ENCODE measurements around the gene PHF19. TPM values are rescaled to one million over a fixed set of nuclear protein-coding genes. Genes with fewer than 3 reads are reported as not detected.

Gene PHF19
- total and polyA plus RNA-seq, 8 donors: 37.0 to 55.0 (median 45.7) TPM

DNA sequence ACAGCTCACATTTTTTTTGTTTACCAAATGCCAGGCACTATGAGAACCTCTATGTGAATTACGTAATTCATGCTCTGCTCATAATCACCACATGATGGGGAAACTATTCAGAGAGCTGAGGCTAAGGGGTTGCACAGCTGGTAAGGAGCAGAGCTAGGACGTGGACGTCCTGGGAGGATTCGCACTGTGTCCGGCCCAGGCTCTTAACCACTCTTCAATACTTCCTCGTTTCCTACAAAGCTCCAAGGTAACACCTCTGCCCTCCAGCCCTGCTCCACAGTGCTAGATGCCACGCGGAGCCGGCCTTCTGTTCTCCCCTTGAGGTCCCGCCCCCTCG lies 8.7 kb downstream of the PHF19 start:
- TF ChIP-seq, protein P1, sequence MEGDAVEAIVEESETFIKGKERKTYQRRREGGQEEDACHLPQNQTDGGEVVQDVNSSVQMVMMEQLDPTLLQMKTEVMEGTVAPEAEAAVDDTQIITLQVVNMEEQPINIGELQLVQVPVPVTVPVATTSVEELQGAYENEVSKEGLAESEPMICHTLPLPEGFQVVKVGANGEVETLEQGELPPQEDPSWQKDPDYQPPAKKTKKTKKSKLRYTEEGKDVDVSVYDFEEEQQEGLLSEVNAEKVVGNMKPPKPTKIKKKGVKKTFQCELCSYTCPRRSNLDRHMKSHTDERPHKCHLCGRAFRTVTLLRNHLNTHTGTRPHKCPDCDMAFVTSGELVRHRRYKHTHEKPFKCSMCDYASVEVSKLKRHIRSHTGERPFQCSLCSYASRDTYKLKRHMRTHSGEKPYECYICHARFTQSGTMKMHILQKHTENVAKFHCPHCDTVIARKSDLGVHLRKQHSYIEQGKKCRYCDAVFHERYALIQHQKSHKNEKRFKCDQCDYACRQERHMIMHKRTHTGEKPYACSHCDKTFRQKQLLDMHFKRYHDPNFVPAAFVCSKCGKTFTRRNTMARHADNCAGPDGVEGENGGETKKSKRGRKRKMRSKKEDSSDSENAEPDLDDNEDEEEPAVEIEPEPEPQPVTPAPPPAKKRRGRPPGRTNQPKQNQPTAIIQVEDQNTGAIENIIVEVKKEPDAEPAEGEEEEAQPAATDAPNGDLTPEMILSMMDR (IDR thresholded peaks at IDR 0.05): no peak
- H3K4me3 ChIP-seq: peak overlapping the region; percentile 35 to 63
- peak overlapping the region; percentile 84 to 87 for H3K27ac ChIP-seq
- H3K9me3 ChIP-seq: no peaks in the 10 kb centered on the region
- peaks cover 0 to 41% of the 10 kb centered on the region in 2 donors for H3K36me3 ChIP-seq
- no peak for ATAC-seq
- H3K27me3 ChIP-seq: no peaks in the 10 kb centered on the region
- H3K4me1 ChIP-seq: peaks cover 0 to 21% of the 10 kb centered on the region in 2 donors
- intact Hi-C loops (cut with DNase I): no loop called here
- DNase-seq: no peak

DNA sequence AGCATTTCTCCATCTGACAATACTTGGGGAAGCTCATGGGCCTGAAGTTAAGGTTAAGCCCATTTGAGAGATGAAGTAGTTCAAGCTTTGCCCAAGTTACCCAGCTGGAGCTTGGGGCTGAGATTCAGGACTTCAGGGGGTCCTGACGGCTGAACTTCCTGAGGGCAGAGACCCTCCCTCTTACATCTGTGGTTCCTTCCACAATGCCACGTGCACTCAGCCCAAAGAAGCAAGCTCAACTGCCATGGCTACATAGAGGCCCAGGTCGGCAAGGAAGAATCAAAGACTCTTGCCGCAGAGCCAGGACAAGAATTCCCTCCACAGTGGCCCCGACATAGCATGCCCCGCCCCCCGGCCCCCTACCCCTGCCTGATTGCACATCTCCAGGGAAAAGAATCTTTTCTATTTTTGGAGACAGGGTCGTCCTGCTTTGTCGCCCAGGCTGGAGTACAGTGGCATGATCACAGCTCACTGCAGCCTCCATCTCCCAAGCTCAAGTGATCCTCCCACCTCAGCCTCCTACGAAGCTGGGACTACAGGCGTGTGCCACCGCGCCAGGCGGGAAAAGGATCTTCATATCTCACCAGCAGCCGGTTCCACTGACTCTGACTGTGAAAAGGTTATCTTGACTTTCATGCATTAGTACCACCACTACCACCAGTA lies 9.2 kb downstream of the PHF19 start:
- no peaks in the 10 kb centered on the region for H3K9me3 ChIP-seq
- peaks cover 0 to 18% of the 10 kb centered on the region in 2 donors for H3K4me1 ChIP-seq
- intact Hi-C loops (cut with DNase I): no loop called here
- DNase-seq (no peak), ATAC-seq (no peak)
- H3K27me3 ChIP-seq: no peaks in the 10 kb centered on the region
- H3K4me3 ChIP-seq: peak overlapping the region in 1 of 2 donors; percentile 63
- TF ChIP-seq, protein P1 (IDR thresholded peaks at IDR 0.05): no peak
- peaks cover 0 to 41% of the 10 kb centered on the region in 2 donors for H3K36me3 ChIP-seq
- peak overlapping the region; percentile 84 to 87 for H3K27ac ChIP-seq

DNA sequence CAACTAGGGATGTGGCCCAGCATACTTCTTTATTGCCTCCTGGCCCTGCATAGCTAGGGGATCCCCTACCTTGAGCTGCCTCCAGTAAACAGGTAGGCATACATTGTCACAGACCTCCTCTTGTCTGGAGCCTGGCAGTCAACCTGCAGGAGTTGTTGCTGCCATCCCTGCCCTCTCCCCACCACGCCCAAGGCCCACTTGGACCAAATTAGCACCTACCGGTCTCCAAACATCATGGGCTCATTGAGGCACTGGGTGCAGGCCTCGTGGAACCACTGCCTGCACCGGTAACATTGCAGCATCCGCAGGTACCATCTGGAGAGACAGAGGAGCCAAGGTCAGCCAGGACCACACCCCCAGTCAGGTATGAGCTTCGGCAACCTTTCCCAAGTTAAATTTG lies 10.3 kb downstream of the PHF19 start:
- TF ChIP-seq, protein P1 (IDR thresholded peaks at IDR 0.05): no peak
- H3K27me3 ChIP-seq: no peaks in the 10 kb centered on the region
- peaks cover 0 to 18% of the 10 kb centered on the region in 2 donors for H3K4me1 ChIP-seq
- ATAC-seq (no peak), DNase-seq (no peak)
- H3K4me3 ChIP-seq: no peak overlapping the region
- peaks cover 0 to 43% of the 10 kb centered on the region in 2 donors for H3K36me3 ChIP-seq
- no peaks in the 10 kb centered on the region for H3K9me3 ChIP-seq
- intact Hi-C loops (cut with DNase I): no loop called here
- H3K27ac ChIP-seq: no peak overlapping the region

DNA sequence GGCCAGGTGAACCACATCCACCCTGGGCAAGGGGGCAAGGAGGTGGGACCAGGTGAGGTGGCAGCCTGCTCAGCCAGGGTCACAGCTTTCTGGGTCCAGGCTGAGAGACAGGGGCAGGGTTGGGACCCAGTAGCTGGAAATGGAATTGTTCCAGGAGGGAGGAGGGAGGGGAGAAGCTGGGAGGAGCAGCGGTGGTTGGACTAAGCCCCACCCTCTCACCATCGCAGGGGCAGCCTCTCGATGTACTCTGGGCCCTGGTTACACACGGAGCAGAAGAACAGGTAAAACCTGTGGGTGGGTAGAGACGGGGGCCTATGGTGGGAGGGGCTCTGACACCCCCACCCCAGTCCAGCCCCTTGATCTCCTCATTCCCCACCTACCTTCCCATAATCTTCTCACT lies 11.2 kb downstream of the PHF19 start:
- Histone ChIP-seq H3K27me3 (no peaks in the 10 kb centered on the region), H3K9me3 (no peaks in the 10 kb centered on the region), H3K4me1 (peaks cover 0 to 18% of the 10 kb centered on the region in 2 donors), H3K4me3 (no peak overlapping the region), H3K27ac (no peak overlapping the region), H3K36me3 (peaks cover 0 to 52% of the 10 kb centered on the region in 2 donors)
- intact Hi-C loops (cut with DNase I): no loop called here
- TF ChIP-seq, protein P1 (IDR thresholded peaks at IDR 0.05): no peak
- ATAC-seq: no peak
- DNase-seq: peak in 1 of 4 donors; percentile 63

DNA sequence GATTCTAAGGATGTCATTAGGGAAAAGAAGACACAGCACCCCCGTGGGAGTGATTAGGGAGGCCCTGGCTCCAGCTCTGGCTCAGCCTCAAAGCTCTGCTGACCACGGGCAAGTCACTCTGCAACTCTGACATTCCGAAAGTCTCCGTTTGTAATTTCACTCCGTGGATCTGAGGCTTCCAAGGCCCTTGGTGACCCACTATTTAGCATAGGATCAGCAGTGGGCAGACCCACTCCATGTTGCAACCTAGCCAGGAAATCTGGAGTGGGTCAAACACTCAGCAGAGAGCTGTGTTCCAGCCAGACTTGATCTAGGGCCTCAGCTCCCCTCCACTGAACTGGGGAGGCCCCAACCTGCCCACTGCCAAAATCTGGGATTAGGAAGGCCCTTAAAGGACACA lies 11.8 kb downstream of the PHF19 start:
- Histone ChIP-seq H3K27me3 (no peaks in the 10 kb centered on the region), H3K4me1 (peaks cover 0 to 18% of the 10 kb centered on the region in 2 donors), H3K4me3 (no peak overlapping the region), H3K27ac (no peak overlapping the region), H3K9me3 (no peaks in the 10 kb centered on the region), H3K36me3 (peaks cover 0 to 58% of the 10 kb centered on the region in 2 donors)
- ATAC-seq: no peak
- DNase-seq: no peak
- intact Hi-C loops (cut with DNase I): no loop called here
- TF ChIP-seq, protein P1 (IDR thresholded peaks at IDR 0.05): no peak

Data from left lung (tissue), 10 donors.